Posterior cingulate gyrus (tissue), 11 donors: ENCODE data around the gene LRP6.
"Not testable (repeated sequence)": the region's sequence is repeated elsewhere in the genome, so short reads cannot be mapped to it uniquely, and the experiment has no call there.

Experiments used
- DNase-seq, 10 donors: peaks; one replicate each; pipeline versions ENCODE4 v3.0.0 to v3.0.0-alpha.2; 2020 to 2021; ENCODE audit warnings: mixed read lengths in 3 of 10
- intact Hi-C: fragments of 100-400 bp; cut with DNase I; formaldehyde crosslinking; loops from one replicate; pipeline ENCODE4 v1.15.1; 2023

The LRP6 gene

DNA sequence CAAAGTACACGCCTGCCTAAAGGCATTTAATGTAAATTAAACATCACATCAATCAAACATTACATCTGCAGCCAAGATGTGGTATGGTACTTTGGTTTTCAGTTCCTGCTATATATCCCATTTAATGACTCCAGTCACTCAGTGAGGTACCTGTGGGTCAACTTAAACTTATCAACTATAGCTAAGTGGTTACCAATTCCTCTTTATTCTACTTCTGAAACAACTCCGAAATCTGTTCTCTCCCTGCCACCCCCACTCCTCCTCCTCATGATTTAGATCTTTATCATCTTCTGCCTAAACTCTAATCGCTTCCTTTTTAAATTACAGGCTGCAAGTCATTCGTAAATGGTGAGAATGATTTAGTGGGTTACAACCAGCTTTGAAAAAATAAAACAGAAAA, 138.2 kb downstream of the LRP6 start:
- no peak for DNase-seq
- intact Hi-C loops: no loop called here

DNA sequence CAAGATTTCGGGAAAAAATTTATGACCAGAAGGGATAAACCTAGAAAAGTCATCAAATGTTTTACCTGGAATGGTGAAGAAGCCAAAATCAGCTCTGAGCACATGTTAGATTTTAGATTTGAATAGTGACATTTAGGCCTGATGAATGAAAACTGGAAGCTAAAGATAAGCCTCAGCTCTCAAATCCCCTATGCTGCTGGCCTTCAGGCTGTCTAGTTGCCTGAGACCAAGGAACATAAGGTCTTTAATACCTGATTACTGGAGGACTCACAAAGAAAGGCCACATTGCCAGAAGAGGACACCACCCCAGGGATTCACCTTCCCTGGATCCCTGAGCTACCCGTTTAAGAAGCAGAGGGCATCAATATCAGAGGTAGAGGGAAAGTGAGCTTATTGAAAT, 139.5 kb downstream of the LRP6 start:
- no peak for DNase-seq
- intact Hi-C loops: no loop called here

DNA sequence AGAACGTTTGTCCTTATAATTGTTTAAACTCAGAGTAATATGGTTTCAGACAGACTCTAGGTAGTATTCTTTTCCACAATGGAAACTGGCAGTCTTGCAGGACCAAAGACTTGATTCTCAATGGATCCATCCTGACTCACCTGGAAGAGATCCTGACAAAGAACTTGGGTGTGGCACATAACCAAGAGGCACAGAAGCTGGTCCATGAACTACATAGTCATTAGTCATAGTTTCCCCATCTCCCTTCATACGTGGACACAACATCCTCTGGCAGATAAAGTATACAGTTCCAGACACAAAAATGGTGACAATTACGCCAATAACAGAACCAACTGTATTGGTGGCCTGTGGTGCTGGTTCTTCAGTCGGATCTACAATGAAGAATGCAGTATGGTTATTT, 140.3 kb downstream of the LRP6 start:
- no peak for DNase-seq
- intact Hi-C loops: no loop called here

DNA sequence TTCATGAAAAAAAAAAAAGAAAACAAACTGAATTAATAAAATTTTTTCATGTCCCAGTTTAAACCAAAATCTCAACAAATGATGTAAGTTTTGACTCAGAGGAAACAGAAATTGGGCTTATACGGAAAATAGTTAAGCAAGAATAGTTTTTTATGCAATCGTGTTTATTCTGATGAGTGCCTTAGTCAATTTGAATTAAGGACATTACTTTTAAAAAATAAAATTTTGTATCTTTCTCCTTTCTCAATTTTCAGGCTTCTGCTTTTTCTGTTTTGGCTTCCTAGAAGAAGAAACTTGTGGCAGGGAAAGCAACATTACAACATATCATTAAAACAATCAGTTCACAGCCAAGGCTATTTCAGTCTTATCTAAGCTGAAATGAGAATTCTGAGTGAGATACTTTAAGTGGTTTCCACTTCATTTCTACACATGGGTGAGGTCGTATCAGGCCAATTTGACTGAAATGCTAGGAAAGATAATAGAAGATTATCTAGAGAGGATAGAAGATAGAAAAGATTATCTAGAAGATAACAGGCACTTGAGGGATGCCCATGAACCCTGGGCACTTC, 143.7 kb downstream of the LRP6 start:
- intact Hi-C loops: no loop called here
- no peak for DNase-seq

DNA sequence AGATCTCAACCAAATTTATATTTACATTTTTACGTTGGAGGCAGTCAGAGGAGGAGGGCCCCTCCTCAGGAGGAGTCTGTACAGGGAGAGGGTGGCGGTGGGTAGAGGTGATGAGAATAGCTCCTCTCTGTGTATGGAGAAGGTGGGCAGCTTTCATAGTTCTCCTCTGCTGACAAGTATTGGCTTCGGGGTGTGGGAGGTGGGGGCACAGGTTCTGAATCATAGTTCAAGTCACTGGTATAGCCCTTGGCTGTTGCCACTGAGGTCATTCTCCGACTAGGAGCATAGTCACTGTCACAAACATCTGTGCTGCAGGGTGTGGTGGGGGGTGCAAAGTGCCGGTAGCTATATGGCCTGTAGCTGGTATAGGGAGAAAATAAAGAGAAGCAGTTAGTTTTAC, 145.8 kb downstream of the LRP6 start:
- DNase-seq: no peak
- intact Hi-C loops: no loop called here

DNA sequence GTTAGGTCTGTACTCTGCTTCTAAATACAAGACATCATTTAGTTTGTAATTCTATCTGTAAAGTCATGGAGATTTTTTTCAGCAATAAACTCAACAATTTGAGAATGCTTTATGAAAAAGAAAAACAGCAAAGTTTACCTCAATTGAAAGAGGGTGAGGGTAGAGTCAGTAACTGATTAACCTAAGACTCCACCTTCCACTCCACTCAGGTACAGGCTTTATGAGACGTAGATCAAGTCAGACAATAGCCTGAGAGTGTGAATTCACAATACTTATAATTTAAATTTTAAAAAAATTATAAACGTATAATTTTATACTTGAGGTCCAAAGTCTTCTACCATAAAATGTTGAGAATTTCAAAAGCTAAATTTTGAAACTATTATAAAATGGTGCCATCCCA, 150.2 kb downstream of the LRP6 start:
- intact Hi-C loops: no loop called here
- no peak for DNase-seq

DNA sequence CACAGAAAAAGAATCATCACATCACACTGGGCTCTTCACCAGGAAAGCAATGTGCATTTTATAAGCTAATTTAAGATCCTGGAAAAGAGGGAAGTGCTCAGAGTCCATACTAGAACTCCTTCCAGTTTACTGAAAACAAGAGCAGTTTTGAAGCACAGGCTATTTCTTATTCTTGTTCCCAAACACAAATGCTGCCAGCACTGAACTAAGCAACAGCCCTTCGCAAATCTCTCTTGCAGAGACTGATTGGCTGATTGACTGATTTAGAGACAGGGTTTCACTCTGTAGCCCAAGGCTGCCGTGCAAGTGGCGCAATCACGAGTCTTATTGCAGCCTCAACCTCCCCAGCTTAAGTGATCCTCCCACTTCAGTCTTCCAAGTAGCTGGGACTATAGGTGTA, 151.3 kb downstream of the LRP6 start:
- peak in 2 of 10 donors; percentile 11 to 74 for DNase-seq

DNA sequence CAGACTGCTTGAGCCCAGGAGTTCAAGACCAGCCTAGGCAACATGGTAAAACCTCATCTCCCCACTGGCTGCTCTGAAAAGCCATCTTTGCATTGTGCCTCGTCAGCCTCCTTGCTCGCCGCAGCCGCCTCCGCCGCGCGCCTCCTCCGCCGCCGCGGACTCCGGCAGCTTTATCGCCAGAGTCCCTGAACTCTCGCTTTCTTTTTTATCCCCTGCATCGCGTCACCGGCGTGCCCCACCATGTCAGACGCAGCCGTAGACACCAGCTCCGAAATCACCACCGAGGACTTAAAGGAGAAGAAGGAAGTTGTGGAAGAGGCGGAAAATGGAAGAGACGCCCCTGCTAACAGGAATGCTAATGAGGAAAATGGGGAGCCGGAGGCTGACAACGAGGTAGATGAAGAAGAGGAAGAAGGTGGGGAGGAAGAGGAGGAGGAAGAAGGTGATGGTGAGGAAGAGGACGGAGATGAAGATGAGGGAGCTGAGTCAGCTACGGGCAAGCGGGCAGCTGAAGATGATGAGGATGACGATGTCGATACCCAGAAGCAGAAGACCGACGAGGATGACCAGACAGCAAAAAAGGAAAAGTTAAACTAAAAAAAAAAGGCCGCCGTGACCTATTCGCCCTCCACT, 155.8 kb downstream of the LRP6 start:
- intact Hi-C loops, DNase-seq: not testable (repeated sequence)

More for the DNA sequence above, 151.3 kb downstream of the LRP6 start:
- intact Hi-C loops: no loop called here

DNA sequence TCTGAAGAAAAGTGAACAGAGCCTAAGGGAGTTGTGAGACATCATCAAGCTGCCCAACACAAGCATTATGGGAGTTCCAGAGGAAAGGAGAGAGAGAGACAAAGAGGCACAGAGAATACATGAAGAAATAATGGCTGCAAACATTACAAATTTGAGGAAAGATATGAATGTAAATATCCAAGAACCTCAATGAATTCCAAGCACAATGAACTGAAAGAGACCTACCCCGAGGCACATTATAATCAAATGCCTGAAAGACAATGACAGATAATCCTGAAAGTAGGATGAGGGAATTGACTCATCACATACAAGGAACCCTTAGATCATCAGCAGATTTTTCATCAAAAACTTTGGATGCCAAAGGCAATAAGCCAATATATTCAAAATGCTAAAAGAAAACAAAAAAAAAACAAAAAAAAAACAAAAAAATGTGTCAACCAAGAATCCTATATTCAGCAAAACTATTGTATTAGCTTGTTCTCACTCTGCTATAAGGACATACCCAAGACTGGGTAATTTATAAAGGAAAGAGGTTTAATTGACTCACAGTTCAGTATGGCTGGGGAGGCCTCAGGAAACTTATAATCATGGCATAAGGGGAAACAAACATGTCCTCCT, 158.3 kb downstream of the LRP6 start:
- DNase-seq: no peak
- intact Hi-C loops: no loop called here

DNA sequence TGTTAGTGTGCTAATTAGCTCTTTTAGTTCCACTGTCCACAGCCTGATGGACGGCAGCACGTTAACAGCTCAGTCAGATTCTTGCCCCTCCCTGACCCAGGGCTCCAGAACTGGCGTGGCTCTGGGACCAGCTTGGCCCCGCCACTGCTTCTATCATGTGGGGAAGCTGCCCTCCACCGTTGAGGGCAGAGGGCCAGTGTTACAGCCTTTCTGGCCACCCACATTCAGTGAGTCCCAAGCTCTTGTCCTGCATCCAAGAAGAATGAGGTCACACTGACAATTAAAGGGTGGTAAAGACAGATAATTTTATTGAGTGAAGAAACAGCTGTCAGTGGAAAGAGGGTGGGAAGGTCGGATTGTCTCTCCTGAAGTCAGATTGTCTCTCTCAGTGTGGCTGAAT, 159.2 kb downstream of the LRP6 start:
- DNase-seq: no peak
- intact Hi-C loops: no loop called here

DNA sequence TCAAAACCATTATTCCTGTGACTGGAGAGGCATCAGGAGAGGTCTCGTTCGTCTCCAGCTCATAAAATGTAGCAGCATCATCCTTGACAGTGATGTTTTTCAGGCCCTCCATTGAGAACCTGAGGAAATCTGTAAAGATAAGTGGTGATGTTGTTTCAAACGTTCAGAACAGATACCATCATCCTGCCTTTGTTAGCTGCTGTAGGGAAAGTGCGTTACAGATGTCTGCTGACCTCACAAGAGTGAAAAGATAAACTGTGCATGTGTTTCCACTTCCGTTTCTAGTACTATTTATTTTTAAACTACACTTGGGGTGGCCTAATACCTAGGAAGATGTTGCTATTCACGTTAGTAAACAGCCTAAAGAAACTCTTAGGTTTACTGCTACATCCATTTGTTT, 167.7 kb downstream of the LRP6 start:
- intact Hi-C loops: no loop called here
- no peak for DNase-seq

DNA sequence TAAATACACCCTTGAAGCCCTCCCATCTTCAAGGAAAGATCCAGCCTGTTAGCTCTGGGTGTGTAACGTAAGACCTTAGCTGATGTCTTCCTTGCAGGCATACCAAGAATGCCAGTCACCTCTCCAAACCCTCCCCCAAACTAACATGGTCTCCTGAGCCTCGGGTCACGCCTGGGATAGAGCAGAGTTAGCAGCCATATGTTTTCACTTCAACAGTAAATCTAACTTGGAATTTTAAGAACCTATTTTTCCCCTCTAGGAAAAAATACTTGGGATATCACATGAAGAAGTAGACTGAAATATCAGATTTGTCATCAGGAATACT, 168.2 kb downstream of the LRP6 start:
- DNase-seq: no peak
- intact Hi-C loops: no loop called here

DNA sequence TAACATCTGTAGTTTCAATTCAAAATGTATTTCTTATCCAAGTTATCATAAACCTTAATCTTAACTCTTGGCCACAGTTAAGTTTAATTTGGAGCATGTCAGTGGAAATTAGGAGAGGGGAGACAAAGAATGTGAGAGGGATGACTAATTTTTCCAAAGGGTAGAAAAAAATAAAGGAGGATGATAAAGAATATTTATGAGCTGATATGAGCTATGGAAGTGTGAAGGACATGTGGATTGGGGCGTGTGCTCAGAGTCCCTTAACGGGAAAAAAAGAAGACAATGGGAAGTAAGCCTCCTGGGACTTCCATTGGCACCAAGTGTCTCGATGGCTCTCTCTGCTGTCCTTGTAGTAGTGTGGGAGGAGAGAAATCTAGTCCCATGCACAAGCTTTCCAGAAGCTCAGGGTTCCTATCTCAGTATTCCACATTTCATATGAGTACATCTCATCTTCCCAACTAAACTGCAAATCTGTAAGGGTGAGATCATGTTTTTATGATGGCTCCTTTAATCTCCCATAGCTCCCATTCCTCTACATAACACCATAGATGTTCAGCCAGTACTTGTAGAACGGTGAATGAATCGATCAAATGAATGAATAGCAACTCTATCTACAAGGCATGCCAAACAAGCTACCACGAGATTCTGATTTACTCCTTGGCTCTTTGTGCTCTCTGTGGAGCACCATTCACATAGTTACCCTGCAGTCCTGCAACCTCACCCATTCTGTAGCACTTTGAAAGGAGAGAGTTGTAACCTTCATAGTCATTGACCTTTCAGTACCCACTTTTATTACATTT, 168.8 kb downstream of the LRP6 start:
- DNase-seq: no peak
- intact Hi-C loops: no loop called here

DNA sequence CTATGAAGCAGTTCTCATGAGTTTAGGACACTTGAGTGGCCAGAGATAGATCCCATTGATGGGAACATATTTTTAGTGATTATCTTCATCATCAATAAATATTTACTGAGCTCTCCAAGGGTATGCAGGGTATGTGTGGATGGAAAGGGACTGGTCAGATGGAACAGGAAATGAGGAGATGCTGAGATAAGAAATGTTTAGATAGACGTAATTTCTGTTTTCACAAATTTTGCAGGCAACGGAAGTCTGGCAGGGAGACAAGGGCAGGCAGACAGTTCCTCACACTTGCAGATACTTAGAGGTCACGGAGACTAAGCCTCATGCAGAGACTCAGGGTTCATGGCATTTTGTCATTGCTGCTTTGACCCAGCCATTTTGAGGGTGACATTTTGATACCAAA, 171.8 kb downstream of the LRP6 start:
- intact Hi-C loops: no loop called here
- DNase-seq: no peak

DNA sequence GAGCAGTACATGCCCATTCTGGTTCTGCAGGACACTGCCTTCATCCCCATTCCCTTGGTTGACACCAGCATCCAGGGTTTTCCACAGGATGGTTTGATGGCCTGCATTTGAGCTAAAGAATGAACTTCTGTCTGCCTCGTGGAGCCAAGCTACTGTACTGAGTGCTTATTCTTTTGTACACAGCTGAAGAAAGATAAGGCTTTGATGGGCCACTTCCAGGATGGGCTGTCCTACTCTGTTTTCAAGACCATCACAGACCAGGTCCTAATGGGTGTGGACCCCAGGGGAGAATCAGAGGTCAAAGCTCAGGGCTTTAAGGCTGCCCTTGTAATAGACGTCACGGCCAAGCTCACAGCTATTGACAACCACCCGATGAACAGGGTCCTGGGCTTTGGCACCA, 172.4 kb downstream of the LRP6 start:
- no peak for DNase-seq
- intact Hi-C loops: no loop called here

DNA sequence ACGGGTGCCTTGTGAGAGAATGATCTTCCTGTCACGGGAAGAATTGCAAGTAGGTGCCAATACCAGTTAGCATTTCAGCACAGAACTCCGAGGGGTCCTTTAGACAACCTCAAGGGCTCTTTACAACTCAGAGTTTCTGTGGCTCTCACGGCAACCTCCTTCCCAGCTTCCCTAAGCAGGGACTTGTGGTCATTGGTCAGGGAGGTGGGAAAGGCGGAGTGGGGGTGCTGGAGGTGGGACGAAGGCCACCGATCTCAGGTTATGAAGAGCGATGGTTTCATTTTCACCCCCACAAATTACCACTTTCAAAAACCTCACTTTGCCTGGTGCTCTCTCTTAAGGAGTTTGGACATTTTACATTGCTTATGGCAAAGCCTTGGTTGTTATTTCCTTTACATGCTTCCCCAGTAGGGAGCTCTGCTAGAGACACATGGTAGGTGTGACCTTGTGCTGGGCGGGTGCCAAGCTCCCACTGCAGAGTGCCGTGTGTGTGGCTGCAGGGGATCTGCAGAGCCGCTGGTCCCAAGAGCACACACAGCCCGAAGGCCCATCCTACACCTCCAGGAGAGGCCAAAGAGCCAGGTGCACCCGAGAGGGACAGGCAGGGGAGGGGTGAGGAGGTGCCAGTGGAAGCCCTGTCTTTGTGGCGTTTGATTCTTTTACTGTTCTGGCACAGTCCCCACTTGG, 174.7 kb downstream of the LRP6 start:
- intact Hi-C loops: no loop called here
- DNase-seq: peak in 1 of 10 donors; percentile 66

DNA sequence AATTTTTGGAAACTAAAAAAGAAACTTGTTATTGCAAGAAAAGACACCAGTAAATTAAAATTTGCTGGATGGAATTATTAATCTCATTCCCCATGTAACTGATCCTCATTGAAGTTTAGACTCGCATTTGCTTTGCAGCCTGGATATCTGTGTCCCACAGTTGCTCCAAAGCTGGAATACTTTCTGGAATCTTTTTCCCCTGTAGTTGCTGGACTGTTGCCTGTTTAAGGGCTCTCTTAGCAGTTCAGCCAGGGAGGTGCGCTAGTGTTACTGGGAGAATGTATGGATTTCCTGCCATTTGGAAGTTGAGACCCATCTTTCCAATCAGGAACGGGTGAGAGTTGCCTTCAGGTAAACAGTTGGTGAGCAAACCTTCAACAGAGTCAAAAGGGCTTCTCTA, 175.8 kb downstream of the LRP6 start:
- no peak for DNase-seq
- intact Hi-C loops: no loop called here

DNA sequence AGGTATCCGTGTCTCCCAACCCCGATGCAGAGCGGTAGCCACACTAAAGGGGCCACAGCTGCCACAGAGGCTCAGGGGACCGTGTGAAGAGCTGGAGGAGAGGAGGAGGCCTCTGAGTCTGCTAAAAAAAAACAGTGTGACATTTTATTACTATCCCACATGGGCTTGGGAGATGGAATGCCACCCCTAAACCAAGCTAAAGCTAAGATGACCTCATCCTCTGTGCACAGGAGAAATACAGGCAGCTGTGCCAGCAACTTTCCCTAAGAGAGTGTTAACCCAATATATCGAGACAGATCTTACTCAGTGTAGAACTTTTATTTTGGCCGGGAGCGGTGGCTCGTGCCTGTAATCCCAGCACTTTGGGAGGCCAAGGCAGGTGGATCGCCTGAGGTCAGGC, 178.1 kb downstream of the LRP6 start:
- intact Hi-C loops: loop anchor here (10.0 kb wide), 1 partner anchor 616 kb away; no protein-coding TSS in a partner anchor
- no peak for DNase-seq

DNA sequence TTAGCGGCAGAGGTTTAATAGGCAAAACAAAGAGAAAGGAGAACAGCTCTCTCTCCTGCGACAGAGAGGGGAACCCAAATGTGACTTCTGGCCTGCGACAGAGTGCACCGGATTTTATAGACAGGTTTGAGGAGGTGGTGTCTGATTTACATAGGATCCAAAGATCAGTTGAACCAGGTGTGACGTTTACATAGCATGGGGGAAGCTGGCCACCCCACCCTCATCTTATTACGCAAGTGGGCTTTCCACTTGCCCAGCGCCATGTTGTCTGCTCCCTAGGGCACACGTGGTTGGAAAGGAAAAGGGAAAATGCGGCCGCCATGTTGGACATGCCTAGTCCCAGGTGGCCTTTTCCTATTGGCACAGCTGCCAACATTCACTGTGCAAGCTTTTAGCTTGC, 178.7 kb downstream of the LRP6 start:
- intact Hi-C loops: loop anchor here (10.0 kb wide), 1 partner anchor 617 kb away; no protein-coding TSS in a partner anchor
- no peak for DNase-seq

DNA sequence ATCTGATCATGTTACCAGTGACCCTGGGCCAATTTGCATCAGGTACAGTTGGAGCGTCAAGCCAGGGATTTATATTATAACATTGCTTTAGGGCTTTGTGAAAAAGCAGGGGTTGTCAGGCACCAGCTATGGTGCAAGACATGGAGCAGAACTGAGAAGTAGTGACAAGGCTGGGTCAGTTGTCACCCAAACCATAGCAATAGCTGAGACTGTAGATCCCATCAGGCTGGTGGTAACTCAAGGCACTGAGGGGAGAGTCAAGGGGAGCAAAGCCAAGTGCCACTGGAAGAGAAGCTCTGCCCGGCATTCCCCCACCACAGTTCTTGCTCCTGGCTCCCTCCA, 179.2 kb downstream of the LRP6 start:
- DNase-seq: no peak
- intact Hi-C loops: loop anchor here (10.0 kb wide), 1 partner anchor 617 kb away; no protein-coding TSS in a partner anchor
